ENCODE measurements around the gene ATG10.

The ATG10 gene

DNA sequence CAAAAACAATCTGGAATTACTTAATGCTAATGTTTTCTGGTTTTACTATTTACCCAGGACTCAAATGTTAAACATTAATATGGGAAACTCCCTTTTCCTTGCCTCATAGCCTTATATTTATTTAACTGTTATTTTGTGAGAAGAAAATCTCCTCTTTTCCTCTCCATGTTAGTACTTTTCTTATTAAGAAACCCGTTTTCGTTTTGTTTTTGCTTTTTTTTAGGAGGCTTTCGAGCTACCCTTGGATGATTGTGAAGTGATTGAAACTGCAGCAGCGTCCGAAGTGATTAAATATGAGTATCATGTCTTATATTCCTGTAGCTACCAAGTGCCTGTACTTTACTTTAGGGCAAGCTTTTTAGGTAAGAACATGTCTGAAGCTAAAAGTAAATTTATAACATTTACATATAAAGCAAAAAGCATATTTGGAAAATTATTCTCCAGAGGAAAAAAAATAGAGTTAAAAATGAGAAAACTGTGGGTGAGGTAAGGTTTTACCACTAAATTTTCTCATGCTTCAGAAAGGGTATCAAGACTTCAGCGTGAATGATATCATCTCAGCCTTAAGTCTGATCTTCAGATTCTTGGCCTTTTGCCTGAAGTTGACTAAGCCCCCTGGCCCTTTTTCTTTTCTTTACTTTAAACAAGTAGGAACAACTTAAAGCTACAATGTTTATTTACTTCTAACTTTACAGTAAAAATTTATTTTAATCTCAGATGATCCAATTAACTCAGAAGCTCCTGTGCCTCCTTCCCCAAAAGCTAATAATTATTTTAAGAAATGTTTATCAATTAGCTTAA is 192.6 kb downstream of the ATG10 start:
- Histone ChIP-seq H3K4me3 (ENCODE audit: low read depth, low read length, poor library complexity, severe bottlenecking) (no peak overlapping the region), H3K79me2 (ENCODE audit: insufficient read depth, low read length) (no peaks in the 10 kb centered on the region), H3K36me3 (ENCODE audit: insufficient read depth, low read length) (no peaks in the 10 kb centered on the region), H3K9me2 (ENCODE audit: low read depth, low read length) (no peaks in the 10 kb centered on the region), H3F3A (ENCODE audit: insufficient read depth, low read length) (0 out of 2 replicates have a peak, but pooled peaks cover 3% of the 10 kb centered on the region), H3K4me2 (ENCODE audit: low read length) (no peak overlapping the region), H3K27ac (ENCODE audit: low read depth, low read length, poor library complexity, severe bottlenecking) (no peak overlapping the region), H3K4me1 (ENCODE audit: insufficient read depth, low read length, severe bottlenecking) (peaks cover 25% of the 10 kb centered on the region), H3K9me3 (ENCODE audit: low read length) (no peaks in the 10 kb centered on the region), H4K20me1 (ENCODE audit: insufficient read depth, low read length) (no peaks in the 10 kb centered on the region), H3K27me3 (ENCODE audit: insufficient read depth, low read length) (no peaks in the 10 kb centered on the region), H3K9ac (ENCODE audit: low read length) (no peak overlapping the region), H2AFZ (ENCODE audit: low read length) (no peak overlapping the region)
- TF ChIP-seq CTCF (IDR thresholded peaks at IDR 0.05; ENCODE audit: low read length) (no peak), EZH2 (IDR thresholded peaks at IDR 0.05; ENCODE audit: borderline replicate concordance, low read length) (no peak)

- Histone ChIP-seq H3K9ac (ENCODE audit: low read length) (no peak overlapping the region), H3K27ac (ENCODE audit: low read depth, low read length, poor library complexity, severe bottlenecking) (no peak overlapping the region), H3K9me3 (ENCODE audit: low read length) (no peaks in the 10 kb centered on the region), H3F3A (ENCODE audit: insufficient read depth, low read length) (no peaks in the 10 kb centered on the region), H2AFZ (ENCODE audit: low read length) (no peak overlapping the region), H4K20me1 (ENCODE audit: insufficient read depth, low read length) (no peaks in the 10 kb centered on the region), H3K4me1 (ENCODE audit: insufficient read depth, low read length, severe bottlenecking) (peaks cover 25% of the 10 kb centered on the region), H3K9me2 (ENCODE audit: low read depth, low read length) (no peaks in the 10 kb centered on the region), H3K27me3 (ENCODE audit: insufficient read depth, low read length) (no peaks in the 10 kb centered on the region), H3K79me2 (ENCODE audit: insufficient read depth, low read length) (no peaks in the 10 kb centered on the region), H3K36me3 (ENCODE audit: insufficient read depth, low read length) (no peaks in the 10 kb centered on the region), H3K4me2 (ENCODE audit: low read length) (no peak overlapping the region), H3K4me3 (ENCODE audit: low read depth, low read length, poor library complexity, severe bottlenecking) (no peak overlapping the region)
- TF ChIP-seq CTCF (IDR thresholded peaks at IDR 0.05; ENCODE audit: low read length) (no peak), EZH2 (IDR thresholded peaks at IDR 0.05; ENCODE audit: borderline replicate concordance, low read length) (no peak)
These were observed 193.3 kb downstream of the ATG10 start for GRCh38 chr5:82164977-82165713.

DNA sequence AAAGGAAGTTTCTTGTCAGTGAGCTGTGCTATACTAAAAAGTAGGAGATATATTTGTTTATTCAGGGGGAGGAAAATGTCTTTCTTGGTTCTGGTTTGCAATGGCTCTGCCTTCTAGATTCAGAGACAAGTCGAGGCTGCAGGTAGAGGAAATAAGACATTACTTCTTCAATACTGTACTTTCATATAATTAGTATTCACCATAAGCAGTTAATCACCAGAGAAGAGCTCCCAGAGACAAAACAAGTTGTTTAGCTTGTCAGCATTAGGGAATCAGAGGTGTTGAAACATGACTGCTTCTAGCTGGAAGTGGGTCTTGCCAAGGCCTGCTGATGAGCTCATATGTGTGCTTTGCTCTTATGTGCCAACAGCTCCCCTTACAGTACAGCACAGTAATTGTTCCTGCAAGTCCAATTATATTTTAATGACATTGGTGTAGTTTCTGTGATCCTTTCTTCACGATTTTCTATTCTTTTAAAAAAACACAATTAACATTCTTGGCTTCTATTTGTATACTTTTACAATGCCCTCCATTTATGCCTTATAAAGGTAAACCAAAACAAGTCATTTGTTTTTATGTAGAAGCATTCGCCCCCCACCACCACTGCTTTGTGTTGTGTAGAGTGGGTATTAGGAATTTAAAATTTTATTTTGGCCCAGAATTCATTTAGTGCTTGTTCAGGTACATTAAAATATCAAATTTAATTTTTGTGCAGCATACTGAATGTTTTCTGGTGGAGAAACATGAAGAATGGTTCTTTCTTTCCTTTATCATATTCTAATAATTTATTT is 194.1 kb downstream of the ATG10 start:
- Histone ChIP-seq H2AFZ (ENCODE audit: low read length) (no peak overlapping the region), H3K9me3 (ENCODE audit: low read length) (no peaks in the 10 kb centered on the region), H3K9me2 (ENCODE audit: low read depth, low read length) (no peaks in the 10 kb centered on the region), H3K36me3 (ENCODE audit: insufficient read depth, low read length) (no peaks in the 10 kb centered on the region), H3K4me1 (ENCODE audit: insufficient read depth, low read length, severe bottlenecking) (peaks cover 25% of the 10 kb centered on the region), H3K27ac (ENCODE audit: low read depth, low read length, poor library complexity, severe bottlenecking) (no peak overlapping the region), H3K79me2 (ENCODE audit: insufficient read depth, low read length) (no peaks in the 10 kb centered on the region), H3K4me3 (ENCODE audit: low read depth, low read length, poor library complexity, severe bottlenecking) (no peak overlapping the region), H3K27me3 (ENCODE audit: insufficient read depth, low read length) (no peaks in the 10 kb centered on the region), H3K4me2 (ENCODE audit: low read length) (no peak overlapping the region), H4K20me1 (ENCODE audit: insufficient read depth, low read length) (no peaks in the 10 kb centered on the region), H3F3A (ENCODE audit: insufficient read depth, low read length) (no peaks in the 10 kb centered on the region), H3K9ac (ENCODE audit: low read length) (no peak overlapping the region)
- no peak for TF ChIP-seq EZH2 (IDR thresholded peaks at IDR 0.05; ENCODE audit: borderline replicate concordance, low read length)
- TF ChIP-seq CTCF (IDR thresholded peaks at IDR 0.05; ENCODE audit: low read length): peak; percentile 93

All from OCI-LY1 (cell line).